HepG2 (cell line): ENCODE results near the gene WFDC1. TPM values are rescaled to one million over a fixed set of nuclear protein-coding genes. Genes with fewer than 3 reads are reported as not detected.

Source experiments
- ATAC-seq: fragments of 200-7000 bp; cut with Tn5 transposase; 3 replicates; pipeline ENCODE4 v1.9.1; 2020; ENCODE audit warnings: mild to moderate bottlenecking, moderate library complexity
- BruUV-seq: library from RNA; stranded (reverse); fragments of 400-500 nt; replicated peaks from 2 replicates; lab custom pipeline; 2021; lab: Mats Ljungman, UMichigan
- CTCF ChIA-PET: fragments of 300-600 bp; formaldehyde crosslinking; extraction: SDS; loops from one replicate; lab custom pipeline; 2021; ENCODE audit warnings: low total read pairs, inconsistent platforms, low intra/inter-chr PET ratio; lab: Yijun Ruan, JAX
- POLR2A ChIA-PET: fragments of 350-600 bp; sonication (Branson Sonifier 250); formaldehyde crosslinking; loops from one replicate; lab custom pipeline; 2020; ENCODE audit warnings: antibody characterized with exemption, inconsistent platforms; lab: Yijun Ruan, JAX
- DNase-seq: peaks from one replicate; pipeline ENCODE4 v3.0.0-alpha.2; 2015; ENCODE audit warnings: low spot score
- FAIRE-seq: peaks from 3 replicates; lab custom pipeline; 2011; peaks lifted over from hg19 to GRCh38; lab: Jason Lieb, UNC
- H2AFZ ChIP-seq: one replicate; pipeline ENCODE4 v1.6.1; 2011; ENCODE audit warnings: low read length, inconsistent platforms
- H3K27ac ChIP-seq: fragments of 300-600 bp; 3 replicates; pipeline ENCODE4 v1.8.0; 2011; ENCODE audit warnings: mixed run types, mild to moderate bottlenecking, mixed read lengths, low read length, inconsistent platforms; ENCODE audit not compliant: insufficient read depth; ENCODE audit errors: extremely low read length
- H3K27me3 ChIP-seq, 2 experiments: fragments of 200-600 bp in 1 of 2; 2 replicates in 1 of 2; 3 replicates in 1 of 2; pipeline versions ENCODE4 v1.6.0 to v1.8.0; 2011; ENCODE audit warnings: low read length in 2 of 2, mild to moderate bottlenecking in 2 of 2, moderate library complexity in 2 of 2, inconsistent platforms in 1 of 2; ENCODE audit not compliant: insufficient read depth in 2 of 2, control insufficient read depth in 1 of 2
- H3K36me3 ChIP-seq, 2 experiments: fragments of 200-600 bp in 1 of 2; replicated peaks in 1 of 2; 2 replicates in 1 of 2; 3 replicates in 1 of 2; pipeline versions ENCODE4 v1.5.1 to v1.8.0; 2011; ENCODE audit warnings: low read length in 2 of 2, inconsistent platforms in 1 of 2; ENCODE audit not compliant: insufficient read depth in 2 of 2, control insufficient read depth in 1 of 2
- H3K4me1 ChIP-seq: 2 replicates; pipeline ENCODE4 v1.5.1; 2012; ENCODE audit warnings: low read length, inconsistent platforms; ENCODE audit not compliant: insufficient read depth
- H3K4me2 ChIP-seq: 2 replicates; pipeline ENCODE4 v1.6.0; 2011; ENCODE audit warnings: low read depth, low read length, inconsistent platforms
- H3K4me3 ChIP-seq, 3 experiments: fragments of 200-600 bp in 1 of 3; sonication (generic), shearing (Covaris generic) in 1 of 3; replicated peaks in 1 of 3; 2 replicates each; pipeline ENCODE4 v1.5.1; 2011 to 2016; ENCODE audit warnings: low read length in 3 of 3, inconsistent platforms in 2 of 3, low read depth in 2 of 3, mild to moderate bottlenecking in 2 of 3, control low read depth in 1 of 3, mixed read lengths in 1 of 3; ENCODE audit not compliant: insufficient read depth in 1 of 3
- H3K79me2 ChIP-seq: one replicate; pipeline ENCODE4 v1.6.1; 2011; ENCODE audit warnings: low read length, inconsistent platforms; ENCODE audit not compliant: insufficient read depth
- H3K9ac ChIP-seq: 2 replicates; pipeline ENCODE4 v1.6.0; 2011; ENCODE audit warnings: mild to moderate bottlenecking, low read depth, low read length, inconsistent platforms; ENCODE audit not compliant: insufficient read depth
- H3K9me3 ChIP-seq: 2 replicates; pipeline ENCODE4 v1.5.1; 2012; ENCODE audit warnings: mild to moderate bottlenecking, low read length
- H4K20me1 ChIP-seq: 2 replicates; pipeline ENCODE4 v1.6.0; 2011; ENCODE audit warnings: inconsistent platforms, mild to moderate bottlenecking, low read length, moderate library complexity; ENCODE audit not compliant: insufficient read depth
- CHD2 ChIP-seq: IDR thresholded peaks from 2 replicates; pipeline ENCODE4 v1.6.1; 2011; ENCODE audit warnings: low read depth, low read length, improper control_type of control experiment
- CREB1 ChIP-seq, 2 experiments: fragments of 450-650 bp in 1 of 2; IDR thresholded peaks; 2 replicates each; pipeline ENCODE4 v1.6.1; 2016 to 2017; ENCODE audit warnings: control low read depth in 1 of 2, mild to moderate bottlenecking in 1 of 2, missing compliant biosample characterization in 1 of 2, missing genetic modification characterization in 1 of 2
- MXD4 ChIP-seq: IDR thresholded peaks from 2 replicates; pipeline ENCODE4 v1.6.1; 2016; ENCODE audit warnings: mild to moderate bottlenecking, missing biosample characterization, missing genetic modification reagents
- NFYB ChIP-seq: sonication (generic); formaldehyde crosslinking; IDR thresholded peaks from 2 replicates; pipeline ENCODE4 v1.4.0; 2020; ENCODE audit warnings: missing genetic modification reagents
- NFYC ChIP-seq: IDR thresholded peaks from 2 replicates; pipeline ENCODE4 v1.6.1; 2016; ENCODE audit warnings: missing genetic modification reagents, missing compliant biosample characterization
- PBX2 ChIP-seq: IDR thresholded peaks from 2 replicates; pipeline ENCODE4 v1.6.1; 2016; ENCODE audit warnings: control low read depth
- POLR2A ChIP-seq, 2 experiments: IDR thresholded peaks; 2 replicates each; pipeline ENCODE4 v1.6.1; 2011; ENCODE audit warnings: low read depth in 2 of 2, low read length in 2 of 2, mild to moderate bottlenecking in 1 of 2, moderate library complexity in 1 of 2; ENCODE audit not compliant: insufficient read depth in 1 of 2
- SP2 ChIP-seq: sonication (generic); formaldehyde crosslinking; IDR thresholded peaks from 2 replicates; pipeline ENCODE4 v1.5.1; 2020; ENCODE audit warnings: mild to moderate bottlenecking, missing genetic modification reagents
- TSC22D2 ChIP-seq: sonication (generic); formaldehyde crosslinking; IDR thresholded peaks from 2 replicates; pipeline ENCODE4 v1.5.1; 2020; ENCODE audit warnings: missing genetic modification reagents, mild to moderate bottlenecking, borderline replicate concordance
- ZNF343 ChIP-seq: sonication (generic); formaldehyde crosslinking; IDR thresholded peaks from 2 replicates; pipeline ENCODE4 v1.4.0; 2020; ENCODE audit warnings: mild to moderate bottlenecking, missing genetic modification reagents
- ZNF496 ChIP-seq: sonication (generic); formaldehyde crosslinking; IDR thresholded peaks from 2 replicates; pipeline ENCODE4 v1.8.1; 2023; ENCODE audit warnings: mild to moderate bottlenecking, moderate library complexity, missing genetic modification reagents; ENCODE audit not compliant: insufficient replicate concordance
- ZNF746 ChIP-seq: sonication (generic); formaldehyde crosslinking; IDR thresholded peaks from 2 replicates; pipeline ENCODE4 v1.8.0; 2022; ENCODE audit warnings: mild to moderate bottlenecking, missing genetic modification reagents
- ZNF879 ChIP-seq: sonication (generic); formaldehyde crosslinking; IDR thresholded peaks from 2 replicates; pipeline ENCODE4 v1.8.1; 2023; ENCODE audit warnings: missing genetic modification reagents
- WGBS: methylation state at CpG from one replicate; pipeline ENCODE4 v1.1.6; 2017; ENCODE audit warnings: low lambda C conversion rate; 5-methylcytosine and 5-hydroxymethylcytosine counted together
- in situ Hi-C: cut with HindIII; loops from 2 replicates; pipeline ENCODE4 v1.10.0; 2017; ENCODE audit warnings: low pct_unique_long_range_greater_than_20kb; ENCODE audit not compliant: extremely low pct_ligation_motif_present
- intact Hi-C: fragments of 100-400 bp; cut with micrococcal nuclease; formaldehyde crosslinking; loops from one replicate; pipeline ENCODE4 v1.10.0; 2022; ENCODE audit not compliant: unreplicated experiment
- polyA plus RNA-seq, 8 experiments: library from polyadenylated mRNA; depleted of rRNA in 3 of 8; stranded (reverse) in 7 of 8; unstranded in 1 of 8; fragments of >200 nt; fragmentation: Illumina TruSeq in 4 of 8; extraction: Trizol in 4 of 8; gene quantifications; 2 replicates each; pipeline versions ENCODE4 v1.2.1 to v1.2.3, GENCODE V29; 2011 to 2016; ENCODE audit warnings: low read depth in 4 of 8, missing spikeins in 1 of 8, mixed read lengths in 1 of 8; ENCODE audit not compliant: insufficient read depth in 1 of 8
- total RNA-seq, 5 experiments: library from RNA; depleted of rRNA; stranded (reverse); fragments of >200 nt; fragmentation: Illumina TruSeq; extraction: Trizol; gene quantifications; 2 replicates each; pipeline ENCODE4 v1.2.3, GENCODE V29; 2016; ENCODE audit warnings: low read depth in 1 of 5

WFDC1 gene
- total and polyA plus RNA-seq, 2 of the 13 experiments (the other 11 are each of a cell fraction or from before 2014, with no cell fraction given) = not detected

- no peak overlapping the region for H2AFZ ChIP-seq
- no peak for FAIRE-seq
- H3K27ac ChIP-seq = no peak overlapping the region
- H3K4me2 ChIP-seq = no peak overlapping the region
- ATAC-seq = no peak
- H3K9me3 ChIP-seq = no peaks in the 10 kb centered on the region
- no peak overlapping the region for H3K9ac ChIP-seq
- in situ Hi-C loops = no loop called here
- H3K36me3 ChIP-seq = no peaks in the 10 kb centered on the region
- no peak for DNase-seq
- no peaks in the 10 kb centered on the region; the same call in 1 of the 2 replicates for H4K20me1 ChIP-seq
- no peak overlapping the region for H3K4me3 ChIP-seq
- ChIA-PET POLR2A (no interaction called here), CTCF (interaction anchor here (1.1 to 1.6 kb wide), 2 partner anchors 27 to 204 kb away, joined by 3 read pairs; no protein-coding TSS in a partner anchor)
- peaks cover 4 to 44% of the 10 kb centered on the region in 2 experiments; a peak in 3 of 5 replicates for H3K27me3 ChIP-seq
- 68% methylated on average over 3 of the region's 3 CpGs for WGBS
- H3K4me1 ChIP-seq = peaks cover 12% of the 10 kb centered on the region
- intact Hi-C loops = no loop called here
- BruUV-seq = no TSS peak
- H3K79me2 ChIP-seq = no peaks in the 10 kb centered on the region
- TF ChIP-seq NFYB (peak; percentile 85), CHD2 (no peak), NFYC (CRISPR knock-in tag) (peak; percentile 83), SP2 (peak; percentile 73), TSC22D2 (CRISPR knock-in tag) (no peak), PBX2 (CRISPR knock-in tag) (peak; percentile 79), POLR2A (IDR thresholded peaks at IDR 0.05; ENCODE audit: insufficient read depth in 1 of 2, low read depth in 2 of 2, low read length in 2 of 2) (no peak)
Measured at GRCh38 chr16:84281074-84281473, 13.6 kb upstream of the WFDC1 start.

- in situ Hi-C loops = no loop called here
Measured at GRCh38 chr16:84282533-84282932, 12.1 kb upstream of the WFDC1 start.

More at GRCh38 chr16:84282533-84282932, 12.1 kb upstream of the WFDC1 start:
- ATAC-seq (no peak), DNase-seq (no peak)
- ChIA-PET POLR2A (no interaction called here), CTCF (interaction anchor here (1.6 kb wide), 1 partner anchor 202 kb away, joined by 3 read pairs; no protein-coding TSS in a partner anchor)
- Histone ChIP-seq H3K27ac (no peak overlapping the region), H3K9ac (no peak overlapping the region), H3K79me2 (no peaks in the 10 kb centered on the region), H3K27me3 (peaks cover 7 to 53% of the 10 kb centered on the region in 2 experiments; a peak in 4 of 5 replicates), H3K4me1 (peaks cover 12% of the 10 kb centered on the region)
- intact Hi-C loops = no loop called here
- no peak for TF ChIP-seq ZNF496 (CRISPR knock-in tag)
- TF ChIP-seq MXD4 (CRISPR knock-in tag) = no peak
- TF ChIP-seq ZNF746 (CRISPR knock-in tag) = no peak
- no peak for TF ChIP-seq ZNF343 (CRISPR knock-in tag)
- TF ChIP-seq CREB1 (IDR thresholded peaks at IDR 0.05) = peak; percentile 91
- no peak for TF ChIP-seq CREB1 (CRISPR knock-in tag; IDR thresholded peaks at IDR 0.05)
- no peak for TF ChIP-seq ZNF879 (CRISPR knock-in tag)
- TF ChIP-seq, all 625 proteins: peak for 1
- 42% methylated on average over 6 of the region's 6 CpGs for WGBS
- H3K9me3 ChIP-seq = no peaks in the 10 kb centered on the region
- no TSS peak for BruUV-seq
- no peak overlapping the region for H3K4me2 ChIP-seq
- H3K36me3 ChIP-seq = no peaks in the 10 kb centered on the region
- no peak for FAIRE-seq
- H2AFZ ChIP-seq = no peak overlapping the region
- H4K20me1 ChIP-seq = no peaks in the 10 kb centered on the region
- no peak overlapping the region for H3K4me3 ChIP-seq
